Right lobe of liver (tissue), 6 donors: ENCODE data around the gene NAV2. TPM values are rescaled to one million over a fixed set of nuclear protein-coding genes. Genes with fewer than 3 reads are reported as not detected.

Experiments used
- ATAC-seq, 4 donors: fragments of 200-7000 bp; cut with Tn5 transposase; one replicate each; pipeline ENCODE4 v1.9.1; 2020; ENCODE audit warnings: mild to moderate bottlenecking in 4 of 4, moderate library complexity in 4 of 4
- DNase-seq, 3 donors: peaks; one replicate each; pipeline ENCODE4 v3.0.0-alpha.2; 2020
- H3K27ac ChIP-seq, 3 donors: fragments of 200-600 bp; one replicate each; pipeline ENCODE4 v1.8.0; 2022
- H3K27me3 ChIP-seq, 2 donors: fragments of 200-600 bp; one replicate each; pipeline ENCODE4 v1.8.0; 2022
- H3K36me3 ChIP-seq, 4 donors: fragments of 200-600 bp; sonication (generic) in 1 of 4; one replicate each; pipeline versions ENCODE4 v1.5.1 to v1.8.0; 2017 to 2022; ENCODE audit warnings: control low read depth in 1 of 4
- H3K4me1 ChIP-seq, 4 donors: fragments of 200-600 bp; sonication (generic) in 1 of 4; one replicate each; pipeline versions ENCODE4 v1.5.1 to v1.8.0; 2017 to 2022; ENCODE audit warnings: control low read depth in 1 of 4
- H3K4me3 ChIP-seq, 3 donors: fragments of 200-600 bp; one replicate each; pipeline ENCODE4 v1.8.0; 2022
- H3K9me3 ChIP-seq, 4 donors: fragments of 200-600 bp; sonication (generic) in 1 of 4; one replicate each; pipeline versions ENCODE4 v1.5.1 to v1.8.0; 2017 to 2022; ENCODE audit warnings: control low read depth in 1 of 4
- POLR2A ChIP-seq: fragments of 450-650 bp; IDR thresholded peaks from one replicate; pipeline ENCODE4 v1.6.1; 2017; ENCODE audit warnings: antibody characterized with exemption, mild to moderate bottlenecking
- WGBS: methylation state at CpG from one replicate; pipeline ENCODE4 v1.1.6; 2018; ENCODE audit warnings: low coverage, low lambda C conversion rate; ENCODE audit not compliant: insufficient coverage; ENCODE audit errors: missing lambda C conversion rate; 5-methylcytosine and 5-hydroxymethylcytosine counted together
- intact Hi-C, 2 donors: fragments of 100-400 bp; cut with DNase I; formaldehyde crosslinking; loops; one replicate each; pipeline versions ENCODE4 v1.11.2 to v1.14.1; 2022
- total RNA-seq, 6 experiments: library from RNA; depleted of rRNA in 2 of 6; stranded (reverse); fragments of >200 nt in 2 of 6; fragmentation: NEBNext Ultra II Directional in 3 of 6; extraction: Animal tissue kit (Norgen Biotek cat#: 25700) in 3 of 6; gene quantifications; one replicate each; pipeline versions ENCODE4 v1.1.0 to v1.2.4, GENCODE V29; 2016 to 2023
- TF ChIP-seq, protein P1 (sequence below), 4 donors: fragments of 200-600 bp in 3 of 4; fragments of 450-650 bp in 1 of 4; IDR thresholded peaks; one replicate each; pipeline versions ENCODE4 v1.5.1 to v1.8.0; 2016 to 2022; ENCODE audit warnings: antibody characterized with exemption in 4 of 4, mild to moderate bottlenecking in 2 of 4
- donor health status: DM: no; HTN: yes; CAD: no.
- donor health status: DM: no; HTN: no; CAD: no.
- donor health status: DM: no; HTN: no; CAD: no.
- donor health status: DM: no; HTN: yes; CAD: no.
- donor health status: DM: no; HTN: yes; CAD: no.

Gene NAV2
- total RNA-seq, 6 experiments from 2014 or later: 15.5 to 69.2 (median 37.1) TPM

- H3K36me3 ChIP-seq: no peaks in the 10 kb centered on the region
- DNase-seq: no peak
- intact Hi-C loops: no loop called here
- H3K27me3 ChIP-seq: no peaks in the 10 kb centered on the region
- ATAC-seq: no peak
- H3K9me3 ChIP-seq: no peaks in the 10 kb centered on the region
- no peak overlapping the region for H3K4me3 ChIP-seq
- no peak for TF ChIP-seq POLR2A
- TF ChIP-seq, protein P1, sequence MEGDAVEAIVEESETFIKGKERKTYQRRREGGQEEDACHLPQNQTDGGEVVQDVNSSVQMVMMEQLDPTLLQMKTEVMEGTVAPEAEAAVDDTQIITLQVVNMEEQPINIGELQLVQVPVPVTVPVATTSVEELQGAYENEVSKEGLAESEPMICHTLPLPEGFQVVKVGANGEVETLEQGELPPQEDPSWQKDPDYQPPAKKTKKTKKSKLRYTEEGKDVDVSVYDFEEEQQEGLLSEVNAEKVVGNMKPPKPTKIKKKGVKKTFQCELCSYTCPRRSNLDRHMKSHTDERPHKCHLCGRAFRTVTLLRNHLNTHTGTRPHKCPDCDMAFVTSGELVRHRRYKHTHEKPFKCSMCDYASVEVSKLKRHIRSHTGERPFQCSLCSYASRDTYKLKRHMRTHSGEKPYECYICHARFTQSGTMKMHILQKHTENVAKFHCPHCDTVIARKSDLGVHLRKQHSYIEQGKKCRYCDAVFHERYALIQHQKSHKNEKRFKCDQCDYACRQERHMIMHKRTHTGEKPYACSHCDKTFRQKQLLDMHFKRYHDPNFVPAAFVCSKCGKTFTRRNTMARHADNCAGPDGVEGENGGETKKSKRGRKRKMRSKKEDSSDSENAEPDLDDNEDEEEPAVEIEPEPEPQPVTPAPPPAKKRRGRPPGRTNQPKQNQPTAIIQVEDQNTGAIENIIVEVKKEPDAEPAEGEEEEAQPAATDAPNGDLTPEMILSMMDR (IDR thresholded peaks at IDR 0.05): no peak
- peaks cover 0 to 27% (median 4%) of the 10 kb centered on the region in 4 donors for H3K4me1 ChIP-seq
- H3K27ac ChIP-seq: no peak overlapping the region
- 100% methylated on average over 3 of the region's 3 CpGs for WGBS
These were observed 61.7 kb downstream of the NAV2 start for GRCh38 chr11:19774329-19774728.

GRCh38 chr11:19774817-19775580 is 62.4 kb downstream of the NAV2 start:
- 64% methylated on average over 3 of the region's 3 CpGs for WGBS
- DNase-seq (no peak), ATAC-seq (no peak)
- no peak for TF ChIP-seq POLR2A
- TF ChIP-seq, protein P1 (IDR thresholded peaks at IDR 0.05): no peak
- no peaks in the 10 kb centered on the region for H3K27me3 ChIP-seq
- intact Hi-C loops: no loop called here
- H3K27ac ChIP-seq: no peak overlapping the region
- H3K9me3 ChIP-seq: no peaks in the 10 kb centered on the region
- H3K4me1 ChIP-seq: peaks cover 0 to 21% (median 4%) of the 10 kb centered on the region in 4 donors
- no peaks in the 10 kb centered on the region for H3K36me3 ChIP-seq
- no peak overlapping the region for H3K4me3 ChIP-seq

DNA sequence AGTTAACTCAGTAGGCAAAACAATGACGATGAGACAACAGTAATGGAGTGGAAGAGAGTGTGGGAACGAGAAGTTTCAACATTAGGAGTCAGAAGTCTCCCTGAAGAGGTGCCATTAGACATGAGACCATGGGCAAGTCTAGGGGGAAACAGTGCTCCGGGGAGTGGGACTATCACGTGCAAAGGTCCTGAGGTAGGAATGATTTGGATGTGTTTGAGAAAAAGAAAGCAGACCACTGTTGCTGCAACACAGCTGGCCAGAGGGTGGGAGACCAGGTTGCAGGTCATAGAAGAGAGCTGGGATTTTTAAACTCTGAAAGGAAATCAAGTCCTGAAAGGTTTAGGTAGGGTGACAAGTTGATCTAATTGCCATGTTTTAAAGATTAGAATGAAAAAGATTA is 63.0 kb downstream of the NAV2 start:
- peaks cover 0 to 20% (median 4%) of the 10 kb centered on the region in 4 donors for H3K4me1 ChIP-seq
- peak overlapping the region in 2 of 3 donors; percentile 22 to 47 for H3K27ac ChIP-seq
- 94% methylated on average over 4 of the region's 4 CpGs for WGBS
- ATAC-seq: no peak
- no peaks in the 10 kb centered on the region for H3K9me3 ChIP-seq
- no peak overlapping the region for H3K4me3 ChIP-seq
- no peak for TF ChIP-seq POLR2A
- TF ChIP-seq, protein P1 (IDR thresholded peaks at IDR 0.05): no peak
- H3K27me3 ChIP-seq: no peaks in the 10 kb centered on the region
- intact Hi-C loops: no loop called here
- no peaks in the 10 kb centered on the region for H3K36me3 ChIP-seq
- no peak for DNase-seq

DNA sequence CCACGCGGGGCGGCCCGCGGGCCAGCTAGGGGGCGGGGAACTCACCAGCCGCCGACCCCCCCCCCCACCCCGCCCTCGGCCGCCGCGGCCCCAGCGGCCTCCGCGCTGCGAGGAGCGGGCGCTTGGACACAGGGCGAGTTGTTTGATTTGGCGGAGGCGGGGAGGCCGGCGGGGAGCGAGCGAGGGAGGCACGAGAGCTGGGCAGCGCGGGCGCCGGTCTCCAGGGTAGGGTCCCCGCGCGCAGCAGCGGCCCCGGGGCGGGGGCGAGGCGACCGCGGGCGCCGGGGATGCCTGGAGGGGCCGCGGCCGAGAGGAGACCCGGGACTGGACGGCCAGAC is 64.4 kb downstream of the NAV2 start:
- ATAC-seq (peak; percentile 59 to 83 (median 78)), DNase-seq (peak; percentile 70 to 83 (median 76))
- peak overlapping the region; percentile 44 to 75 (median 71) for H3K4me3 ChIP-seq
- no peaks in the 10 kb centered on the region for H3K36me3 ChIP-seq
- H3K4me1 ChIP-seq: peaks cover 0 to 20% (median 4%) of the 10 kb centered on the region in 4 donors
- no peak for TF ChIP-seq POLR2A
- TF ChIP-seq, protein P1 (IDR thresholded peaks at IDR 0.05): no peak
- H3K9me3 ChIP-seq: no peaks in the 10 kb centered on the region
- intact Hi-C loops: no loop called here
- peak overlapping the region; percentile 48 to 70 (median 62) for H3K27ac ChIP-seq
- no peaks in the 10 kb centered on the region for H3K27me3 ChIP-seq
- no CpG with 5 or more reads among the region's 48 CpGs for WGBS
